Peyer's patch (tissue), 4 donors: ENCODE data around the gene DIO3.

ENCODE experiments used
- POLR2A ChIP-seq, 2 donors: fragments of 450-650 bp; IDR thresholded peaks; one replicate each; pipeline ENCODE4 v1.5.1; 2017; ENCODE audit warnings: antibody characterized with exemption in 2 of 2, mild to moderate bottlenecking in 2 of 2, moderate library complexity in 2 of 2
- TF ChIP-seq, protein P1 (sequence below), 6 experiments: fragments of 450-650 bp in 4 of 6; fragments of 200-600 bp in 2 of 6; sonication (generic) in 1 of 6; IDR thresholded peaks; one replicate each; pipeline ENCODE4 v1.5.1; 2017 to 2019; ENCODE audit warnings: antibody characterized with exemption in 6 of 6, mild to moderate bottlenecking in 3 of 6, moderate library complexity in 1 of 6

DNA sequence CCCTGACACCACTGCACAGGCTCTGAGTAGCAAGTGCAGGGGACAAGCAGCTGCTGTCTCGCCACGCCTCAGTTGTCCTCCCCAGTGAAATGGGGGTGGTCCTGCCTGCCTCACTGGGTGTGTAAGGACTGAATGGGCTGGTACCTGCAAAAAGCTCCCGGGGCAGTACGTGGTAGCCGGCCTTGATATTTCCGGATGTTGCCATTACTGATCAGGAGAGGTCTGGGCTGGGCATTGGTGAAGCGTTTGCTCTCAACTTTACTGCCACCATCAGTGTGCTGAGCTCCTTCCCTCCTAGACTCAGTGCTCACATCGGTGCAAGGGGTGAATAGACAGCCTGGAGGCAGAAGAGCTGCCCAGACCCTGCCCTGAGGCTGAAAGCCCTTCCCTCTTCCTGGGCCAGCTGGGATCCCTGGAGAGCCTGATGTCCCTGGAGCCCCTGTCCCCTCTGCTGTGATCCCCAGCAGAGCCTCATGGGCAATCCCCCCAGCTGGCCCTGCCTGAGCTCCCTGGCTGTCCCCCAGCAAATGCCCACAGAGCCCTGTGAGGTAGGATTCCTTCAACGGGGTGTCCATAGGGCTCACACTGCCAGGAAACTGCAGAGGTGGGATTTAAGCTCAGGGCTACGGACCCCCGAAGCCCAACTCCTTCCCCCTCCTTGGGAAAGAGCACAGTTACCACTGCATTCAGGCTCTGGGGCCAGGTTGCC lies 18.2 kb downstream of the DIO3 start:
- TF ChIP-seq, protein P1, sequence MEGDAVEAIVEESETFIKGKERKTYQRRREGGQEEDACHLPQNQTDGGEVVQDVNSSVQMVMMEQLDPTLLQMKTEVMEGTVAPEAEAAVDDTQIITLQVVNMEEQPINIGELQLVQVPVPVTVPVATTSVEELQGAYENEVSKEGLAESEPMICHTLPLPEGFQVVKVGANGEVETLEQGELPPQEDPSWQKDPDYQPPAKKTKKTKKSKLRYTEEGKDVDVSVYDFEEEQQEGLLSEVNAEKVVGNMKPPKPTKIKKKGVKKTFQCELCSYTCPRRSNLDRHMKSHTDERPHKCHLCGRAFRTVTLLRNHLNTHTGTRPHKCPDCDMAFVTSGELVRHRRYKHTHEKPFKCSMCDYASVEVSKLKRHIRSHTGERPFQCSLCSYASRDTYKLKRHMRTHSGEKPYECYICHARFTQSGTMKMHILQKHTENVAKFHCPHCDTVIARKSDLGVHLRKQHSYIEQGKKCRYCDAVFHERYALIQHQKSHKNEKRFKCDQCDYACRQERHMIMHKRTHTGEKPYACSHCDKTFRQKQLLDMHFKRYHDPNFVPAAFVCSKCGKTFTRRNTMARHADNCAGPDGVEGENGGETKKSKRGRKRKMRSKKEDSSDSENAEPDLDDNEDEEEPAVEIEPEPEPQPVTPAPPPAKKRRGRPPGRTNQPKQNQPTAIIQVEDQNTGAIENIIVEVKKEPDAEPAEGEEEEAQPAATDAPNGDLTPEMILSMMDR (IDR thresholded peaks at IDR 0.05): no peak
- no peak for TF ChIP-seq POLR2A (IDR thresholded peaks at IDR 0.05)
